Forelimb muscle (tissue), 1 donor: ENCODE measurements around the gene BNIP5. TPM values are rescaled to one million over a fixed set of nuclear protein-coding genes. Genes with fewer than 3 reads are reported as not detected.

ENCODE experiments used
- DNase-seq: peaks from one replicate; pipeline ENCODE4 v3.0.0-alpha.2; 2013; ENCODE audit warnings: low read depth
- polyA plus RNA-seq: library from polyadenylated mRNA; unstranded; fragments of 120-200 nt; gene quantifications from one replicate; pipeline ENCODE4 v1.2.1, GENCODE V29; 2013; ENCODE audit not compliant: insufficient read length

Gene BNIP5
- polyA plus RNA-seq, 1 donor, result 0.09 TPM

DNA sequence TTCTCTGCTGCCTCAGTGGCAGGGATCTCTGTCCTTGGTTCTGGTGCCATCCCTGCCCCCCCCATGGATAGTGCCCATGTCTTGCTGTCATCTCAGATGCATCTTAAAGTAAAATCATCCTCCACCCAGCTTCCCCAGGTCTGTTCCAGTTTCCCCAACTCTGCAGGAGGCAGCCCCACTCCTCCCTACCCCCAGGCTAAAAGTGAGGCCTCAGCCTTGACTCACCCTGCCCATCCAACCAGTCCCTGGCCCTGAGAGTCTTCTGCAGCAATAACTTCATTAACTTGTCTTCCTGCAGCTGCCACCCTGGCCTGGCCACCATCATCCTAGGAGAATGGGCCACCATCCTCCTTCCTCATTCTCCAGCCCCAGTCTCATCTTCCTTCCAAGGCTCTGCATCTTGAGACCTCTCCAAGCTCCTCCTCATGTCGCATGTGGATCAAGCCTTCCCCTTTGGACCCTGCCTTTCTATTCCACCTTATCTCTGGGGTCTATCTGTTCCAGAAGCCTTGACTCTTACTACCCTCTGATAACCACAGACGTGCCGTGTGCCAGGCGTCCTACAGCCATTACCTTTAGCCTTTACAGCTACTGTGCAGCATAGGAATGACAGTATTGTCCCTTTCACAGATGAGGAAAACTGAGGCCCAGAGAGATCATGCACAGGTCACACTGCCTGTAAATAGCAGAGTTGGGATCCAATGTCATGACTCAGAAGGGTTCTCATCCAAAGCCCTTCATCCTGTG is 68.8 kb downstream of the BNIP5 start:
- no peak for DNase-seq

- no peak for DNase-seq
Measured at GRCh38 chr6:36266913-36267644, 69.6 kb downstream of the BNIP5 start.

Other genes starting within 250 kb of the BNIP5 start
- 6.8 TPM for gene MAPK13, start 206.4 kb downstream of the BNIP5 start, polyA plus RNA-seq
- 24.4 TPM for gene BRPF3, start 140.1 kb downstream of the BNIP5 start, polyA plus RNA-seq
- gene PNPLA1, start 66.8 kb downstream of the BNIP5 start, polyA plus RNA-seq, result 0.06 TPM
- not detected for gene ETV7, start 50.8 kb upstream of the BNIP5 start, polyA plus RNA-seq
- 0.08 TPM for gene PXT1, start 106.0 kb upstream of the BNIP5 start, polyA plus RNA-seq
- gene KCTD20, start 106.1 kb upstream of the BNIP5 start, polyA plus RNA-seq, result 38.6 TPM
- gene STK38, start 210.6 kb upstream of the BNIP5 start, polyA plus RNA-seq, result 25.7 TPM